ENCODE measurements around the gene TMEM131.

DNA sequence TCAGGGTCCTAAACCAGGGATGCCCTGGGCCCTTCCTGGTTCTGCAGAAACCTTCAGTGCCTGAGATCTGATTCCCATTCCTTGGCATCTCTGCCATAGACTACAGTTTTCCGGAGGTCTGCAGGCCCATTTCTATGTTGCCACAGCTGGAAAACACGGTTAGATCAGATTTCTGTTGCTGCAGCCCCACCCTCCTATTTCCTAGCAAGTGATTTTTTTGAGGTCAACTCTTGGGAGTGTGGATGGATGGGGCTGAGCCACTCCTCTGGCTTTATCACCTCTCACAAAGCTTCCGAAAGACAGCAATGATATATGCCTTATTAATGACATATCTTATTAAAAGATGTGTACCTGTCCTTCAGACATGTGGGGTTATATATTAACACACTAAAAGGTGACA, 226.0 kb downstream of the TMEM131 start:
- TF ChIP-seq EZH2phosphoT487 (IDR thresholded peaks at IDR 0.05): no peak
- TF ChIP-seq EZH2 (IDR thresholded peaks at IDR 0.05): no peak
